Endothelial cell of umbilical vein (primary cell): ENCODE measurements around the gene MAGT1.

ENCODE experiments used
- EZH2 ChIP-seq: IDR thresholded peaks from 2 replicates; pipeline ENCODE4 v1.6.1; 2012; ENCODE audit warnings: borderline replicate concordance, low read depth, mild to moderate bottlenecking, moderate library complexity, low read length, inconsistent platforms; ENCODE audit not compliant: severe bottlenecking
- GATA2 ChIP-seq: IDR thresholded peaks from 2 replicates; pipeline ENCODE4 v1.7.0; 2011; ENCODE audit warnings: low read depth, mild to moderate bottlenecking, moderate library complexity, mixed read lengths, low read length; ENCODE audit not compliant: insufficient read length, insufficient read depth
- POLR2A ChIP-seq: IDR thresholded peaks from 2 replicates; pipeline ENCODE4 v1.6.1; 2012; ENCODE audit warnings: low read depth, mild to moderate bottlenecking, control low read depth, low read length
- POLR2AphosphoS5 ChIP-seq: IDR thresholded peaks from 2 replicates; pipeline ENCODE4 v1.6.1; 2012; ENCODE audit warnings: low read depth, mild to moderate bottlenecking, control low read depth, low read length, moderate library complexity; ENCODE audit not compliant: insufficient read depth
- TF ChIP-seq, protein P1 (sequence below), 2 donors: IDR thresholded peaks; 1 replicate in 1 of 2; 2 replicates in 1 of 2; pipeline ENCODE4 v1.5.1; 2011; ENCODE audit warnings: low read length in 2 of 2, mild to moderate bottlenecking in 2 of 2, moderate library complexity in 2 of 2, control low read depth in 1 of 2, inconsistent platforms in 1 of 2, low read depth in 1 of 2; ENCODE audit not compliant: insufficient read depth in 1 of 2; ENCODE audit errors: extremely low read depth in 1 of 2

- TF ChIP-seq, protein P1, sequence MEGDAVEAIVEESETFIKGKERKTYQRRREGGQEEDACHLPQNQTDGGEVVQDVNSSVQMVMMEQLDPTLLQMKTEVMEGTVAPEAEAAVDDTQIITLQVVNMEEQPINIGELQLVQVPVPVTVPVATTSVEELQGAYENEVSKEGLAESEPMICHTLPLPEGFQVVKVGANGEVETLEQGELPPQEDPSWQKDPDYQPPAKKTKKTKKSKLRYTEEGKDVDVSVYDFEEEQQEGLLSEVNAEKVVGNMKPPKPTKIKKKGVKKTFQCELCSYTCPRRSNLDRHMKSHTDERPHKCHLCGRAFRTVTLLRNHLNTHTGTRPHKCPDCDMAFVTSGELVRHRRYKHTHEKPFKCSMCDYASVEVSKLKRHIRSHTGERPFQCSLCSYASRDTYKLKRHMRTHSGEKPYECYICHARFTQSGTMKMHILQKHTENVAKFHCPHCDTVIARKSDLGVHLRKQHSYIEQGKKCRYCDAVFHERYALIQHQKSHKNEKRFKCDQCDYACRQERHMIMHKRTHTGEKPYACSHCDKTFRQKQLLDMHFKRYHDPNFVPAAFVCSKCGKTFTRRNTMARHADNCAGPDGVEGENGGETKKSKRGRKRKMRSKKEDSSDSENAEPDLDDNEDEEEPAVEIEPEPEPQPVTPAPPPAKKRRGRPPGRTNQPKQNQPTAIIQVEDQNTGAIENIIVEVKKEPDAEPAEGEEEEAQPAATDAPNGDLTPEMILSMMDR (IDR thresholded peaks at IDR 0.05; ENCODE audit: extremely low read depth in 1 of 2, insufficient read depth in 1 of 2, low read depth in 1 of 2, low read length in 2 of 2) = no peak
- TF ChIP-seq POLR2A = no peak
- no peak for TF ChIP-seq EZH2
- no peak for TF ChIP-seq GATA2
- no peak for TF ChIP-seq POLR2AphosphoS5
Observed at GRCh38 chrX:77892887-77893286, 2.3 kb downstream of the MAGT1 start.
